ENCODE measurements around the gene CHRNE. TPM values are rescaled to one million over a fixed set of nuclear protein-coding genes. Genes with fewer than 3 reads are reported as not detected.
A peak's percentile ranks its signal among the peaks of the same experiment; 100 is the strongest.

The CHRNE gene
- total and polyA plus RNA-seq, 2 of the 13 experiments (the other 11 are each of a cell fraction or from before 2014, with no cell fraction given), result 0.53 to 0.59 TPM

- no peak for TF ChIP-seq CCAR2 (optimal IDR thresholded peaks at IDR 0.05; ENCODE audit: low read depth, low read length)
- TF ChIP-seq MIER3 (CRISPR knock-in tag; IDR thresholded peaks at IDR 0.05; ENCODE audit: borderline replicate concordance), result no peak
- TF ChIP-seq SIX4 (CRISPR knock-in tag; IDR thresholded peaks at IDR 0.05), result no peak
- TF ChIP-seq FOXP1 (IDR thresholded peaks at IDR 0.05), result no peak
- TF ChIP-seq FOXP1 (CRISPR knock-in tag; IDR thresholded peaks at IDR 0.05), result no peak
- no peak for TF ChIP-seq KLF15 (CRISPR knock-in tag; IDR thresholded peaks at IDR 0.05; ENCODE audit: borderline replicate concordance)
- no peak for TF ChIP-seq MEIS2 (CRISPR knock-in tag; IDR thresholded peaks at IDR 0.05)
- no peak for TF ChIP-seq SKI (IDR thresholded peaks at IDR 0.05; ENCODE audit: partially characterized antibody)
- no peak for TF ChIP-seq NCOA5 (CRISPR knock-in tag; IDR thresholded peaks at IDR 0.05)
- TF ChIP-seq JDP2 (CRISPR knock-in tag; IDR thresholded peaks at IDR 0.05; ENCODE audit: borderline replicate concordance), result no peak
- TF ChIP-seq NRL (CRISPR knock-in tag; IDR thresholded peaks at IDR 0.05; ENCODE audit: borderline replicate concordance), result no peak
- TF ChIP-seq ZNF776 (CRISPR knock-in tag; IDR thresholded peaks at IDR 0.05), result no peak
- TF ChIP-seq KDM4B (CRISPR knock-in tag; IDR thresholded peaks at IDR 0.05), result no peak
- no peak for TF ChIP-seq ZNF350 (CRISPR knock-in tag; IDR thresholded peaks at IDR 0.05; ENCODE audit: borderline replicate concordance, low read depth)
- 0 out of 2 replicates have a peak, but pooled peaks have one; percentile 25 for TF ChIP-seq TFDP2 (CRISPR knock-in tag; IDR thresholded peaks at IDR 0.05)
- no peak for TF ChIP-seq SAFB2 (CRISPR knock-in tag; IDR thresholded peaks at IDR 0.05; ENCODE audit: borderline replicate concordance, low read depth)
- TF ChIP-seq FOXO1 (CRISPR knock-in tag; IDR thresholded peaks at IDR 0.05), result no peak
- 0 out of 2 replicates have a peak, but pooled peaks have one; percentile 22 for TF ChIP-seq ZNF274 (CRISPR knock-in tag; IDR thresholded peaks at IDR 0.05)
- no peak for TF ChIP-seq YEATS2 (CRISPR knock-in tag; IDR thresholded peaks at IDR 0.05; ENCODE audit: borderline replicate concordance)
- no peak for TF ChIP-seq SP2 (CRISPR knock-in tag; IDR thresholded peaks at IDR 0.05)
- TF ChIP-seq HNRNPK (IDR thresholded peaks at IDR 0.05; ENCODE audit: low read depth, low read length, poor library complexity, severe bottlenecking), result no peak
- TF ChIP-seq MXI1 (IDR thresholded peaks at IDR 0.05; ENCODE audit: borderline replicate concordance, low read depth, low read length), result no peak
- TF ChIP-seq DMTF1 (CRISPR knock-in tag; IDR thresholded peaks at IDR 0.05), result no peak
- no peak for TF ChIP-seq ZNF333 (CRISPR knock-in tag; IDR thresholded peaks at IDR 0.05; ENCODE audit: borderline replicate concordance)
- no peak for TF ChIP-seq MAFF (IDR thresholded peaks at IDR 0.05; ENCODE audit: low read depth, low read length)
- TF ChIP-seq CBX5 (CRISPR knock-in tag; IDR thresholded peaks at IDR 0.05; ENCODE audit: borderline replicate concordance), result peak; percentile 42; the same call in 1 of the 2 replicates
These were observed 31.5 kb upstream of the CHRNE start (continued) for GRCh38 chr17:4934173-4934979.
